A549 (cell line): Measurements from ENCODE around the gene CPNE4.

Experiments used
- CBX2 ChIP-seq: fragments of 200-600 bp; sonication (generic); IDR thresholded peaks from 2 replicates; pipeline ENCODE4 v1.6.1; 2016; ENCODE audit warnings: low read depth, mild to moderate bottlenecking, borderline replicate concordance
- CTCF ChIP-seq: fragments of >200 bp; sonication (Bioruptor Twin); formaldehyde crosslinking; IDR thresholded peaks from 3 replicates; pipeline ENCODE4 v1.5.1; 2016
- EP300 ChIP-seq, 2 experiments: fragments of >200 bp; sonication (Bioruptor Twin); formaldehyde crosslinking; IDR thresholded peaks; 2 replicates in 1 of 2; 3 replicates in 1 of 2; pipeline ENCODE4 v1.6.1; 2016 to 2017
- KDM5A ChIP-seq: fragments of 200-600 bp; sonication (generic); IDR thresholded peaks from 2 replicates; pipeline ENCODE4 v1.6.1; 2016; ENCODE audit warnings: antibody characterized with exemption, mild to moderate bottlenecking
- MYC ChIP-seq: IDR thresholded peaks from 2 replicates; pipeline ENCODE4 v1.6.1; 2012; ENCODE audit warnings: mild to moderate bottlenecking, inconsistent platforms, low read length, improper control_type of control experiment, borderline replicate concordance
- NFE2L2 ChIP-seq: fragments of 150-350 bp; conservative IDR thresholded peaks from 2 replicates; pipeline ENCODE4 v1.6.1; 2014; ENCODE audit warnings: low read length
- PBX3 ChIP-seq: IDR thresholded peaks from 2 replicates; pipeline ENCODE4 v1.6.1; 2012
- PHF8 ChIP-seq: fragments of 200-600 bp; sonication (generic); IDR thresholded peaks from 2 replicates; pipeline ENCODE4 v1.6.1; 2016; ENCODE audit warnings: low read depth, mild to moderate bottlenecking, antibody characterized with exemption, moderate library complexity, borderline replicate concordance
- POLR2A ChIP-seq: IDR thresholded peaks from 2 replicates; pipeline ENCODE4 v1.6.1; 2012; ENCODE audit warnings: mild to moderate bottlenecking, low read length
- RFX5 ChIP-seq: fragments of 450-650 bp; IDR thresholded peaks from 2 replicates; pipeline ENCODE4 v1.7.1; 2014; ENCODE audit warnings: antibody characterized with exemption, mild to moderate bottlenecking, moderate library complexity
- TP53 ChIP-seq: fragments of 250-450 bp; sonication (Bioruptor Pico); IDR thresholded peaks from 2 replicates; pipeline ENCODE4 v1.5.0; 2021; ENCODE audit warnings: mild to moderate bottlenecking, moderate library complexity
- USF2 ChIP-seq: fragments of 450-650 bp; IDR thresholded peaks from 2 replicates; pipeline ENCODE4 v1.6.1; 2014; ENCODE audit warnings: antibody characterized with exemption

- TF ChIP-seq TP53 (no peak), PHF8 (no peak), CBX2 (no peak), CTCF (no peak), PBX3 (no peak), NFE2L2 (no peak), MYC (no peak), KDM5A (no peak), POLR2A (no peak), RFX5 (no peak), EP300 (IDR thresholded peaks at IDR 0.05) (no peak), USF2 (no peak)
Measured at GRCh38 chr3:131620977-131621376, 413.8 kb downstream of the CPNE4 start.
